PC-3 (cell line): ENCODE data around the gene CCR6.

Experiments
- EZH2 ChIP-seq: fragments of 300-600 bp; sonication (generic); IDR thresholded peaks from one replicate; pipeline ENCODE4 v1.6.1; 2017; ENCODE audit warnings: antibody characterized with exemption, mild to moderate bottlenecking, low read length; ENCODE audit not compliant: unreplicated experiment
- EZH2phosphoT487 ChIP-seq: fragments of 300-600 bp; sonication (generic); IDR thresholded peaks from 2 replicates; pipeline ENCODE4 v1.6.1; 2018; ENCODE audit warnings: mild to moderate bottlenecking, antibody characterized with exemption, low read length, borderline replicate concordance
- TF ChIP-seq, protein P1 (sequence below): fragments of 300-600 bp; sonication (generic); conservative IDR thresholded peaks from 2 replicates; pipeline ENCODE4 v1.5.1; 2017; ENCODE audit warnings: antibody characterized with exemption, low read depth, mild to moderate bottlenecking, low read length

DNA sequence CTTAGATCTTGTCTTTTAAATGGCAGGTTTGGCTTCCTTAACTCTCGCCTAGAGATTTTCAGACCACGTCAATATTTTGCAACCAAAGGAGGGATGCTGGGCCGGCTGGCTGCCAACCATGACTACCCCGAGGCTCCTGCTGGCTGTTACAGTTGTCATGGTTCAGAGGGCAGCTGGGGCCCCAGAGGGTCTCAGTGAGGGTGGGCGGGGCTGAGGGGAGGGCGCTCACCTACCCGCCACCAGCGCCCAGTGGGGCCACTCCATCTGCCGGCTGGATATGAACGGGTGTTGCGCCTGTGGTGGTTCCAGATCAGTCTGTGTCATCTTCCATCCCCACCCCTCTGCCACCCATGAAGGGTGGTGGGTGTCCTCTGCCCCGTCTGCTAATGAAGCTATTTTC, 22.6 kb downstream of the CCR6 start:
- TF ChIP-seq EZH2phosphoT487 (no peak), EZH2 (no peak)
- TF ChIP-seq, protein P1, sequence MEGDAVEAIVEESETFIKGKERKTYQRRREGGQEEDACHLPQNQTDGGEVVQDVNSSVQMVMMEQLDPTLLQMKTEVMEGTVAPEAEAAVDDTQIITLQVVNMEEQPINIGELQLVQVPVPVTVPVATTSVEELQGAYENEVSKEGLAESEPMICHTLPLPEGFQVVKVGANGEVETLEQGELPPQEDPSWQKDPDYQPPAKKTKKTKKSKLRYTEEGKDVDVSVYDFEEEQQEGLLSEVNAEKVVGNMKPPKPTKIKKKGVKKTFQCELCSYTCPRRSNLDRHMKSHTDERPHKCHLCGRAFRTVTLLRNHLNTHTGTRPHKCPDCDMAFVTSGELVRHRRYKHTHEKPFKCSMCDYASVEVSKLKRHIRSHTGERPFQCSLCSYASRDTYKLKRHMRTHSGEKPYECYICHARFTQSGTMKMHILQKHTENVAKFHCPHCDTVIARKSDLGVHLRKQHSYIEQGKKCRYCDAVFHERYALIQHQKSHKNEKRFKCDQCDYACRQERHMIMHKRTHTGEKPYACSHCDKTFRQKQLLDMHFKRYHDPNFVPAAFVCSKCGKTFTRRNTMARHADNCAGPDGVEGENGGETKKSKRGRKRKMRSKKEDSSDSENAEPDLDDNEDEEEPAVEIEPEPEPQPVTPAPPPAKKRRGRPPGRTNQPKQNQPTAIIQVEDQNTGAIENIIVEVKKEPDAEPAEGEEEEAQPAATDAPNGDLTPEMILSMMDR = no peak
